KMS-11 (cell line): ENCODE measurements around the gene XRCC5.

Experiments used
- H2AFZ ChIP-seq: fragments of 200-600 bp; sonication (generic); 2 replicates; pipeline ENCODE4 v1.6.1; 2016; ENCODE audit warnings: antibody characterized with exemption, mixed run types, low read depth
- H3K27ac ChIP-seq: fragments of 200-600 bp; sonication (generic); 2 replicates; pipeline ENCODE4 v1.6.1; 2016; ENCODE audit warnings: mild to moderate bottlenecking, mixed run types
- H3K27me3 ChIP-seq: fragments of 200-600 bp; sonication (generic); 2 replicates; pipeline ENCODE4 v1.6.1; 2017; ENCODE audit warnings: mild to moderate bottlenecking, low read depth, mixed run types, moderate library complexity; ENCODE audit not compliant: insufficient read depth
- H3K36me3 ChIP-seq: fragments of 200-600 bp; sonication (generic); 2 replicates; pipeline ENCODE4 v1.6.1; 2017; ENCODE audit warnings: mild to moderate bottlenecking, mixed run types; ENCODE audit not compliant: insufficient read depth
- H3K4me1 ChIP-seq: fragments of 200-600 bp; sonication (generic); 2 replicates; pipeline ENCODE4 v1.6.1; 2016; ENCODE audit warnings: mild to moderate bottlenecking, low read depth, mixed run types; ENCODE audit not compliant: poor library complexity, severe bottlenecking
- H3K4me2 ChIP-seq: fragments of 200-600 bp; sonication (generic); 2 replicates; pipeline ENCODE4 v1.7.0; 2016; ENCODE audit warnings: mild to moderate bottlenecking, mixed run types
- H3K4me3 ChIP-seq: fragments of 200-600 bp; sonication (generic); IDR thresholded peaks from 2 replicates; pipeline ENCODE4 v1.6.1; 2017; ENCODE audit warnings: low read depth, low read length, mixed read lengths; ENCODE audit not compliant: insufficient read depth
- H3K79me2 ChIP-seq: fragments of 200-600 bp; sonication (generic); 2 replicates; pipeline ENCODE4 v1.6.1; 2016; ENCODE audit warnings: low read depth, mixed run types; ENCODE audit not compliant: insufficient read depth
- H3K9ac ChIP-seq: fragments of 200-600 bp; sonication (generic); 2 replicates; pipeline ENCODE4 v1.6.1; 2016; ENCODE audit warnings: mild to moderate bottlenecking, mixed run types
- H4K20me1 ChIP-seq: fragments of 200-600 bp; sonication (generic); 2 replicates; pipeline ENCODE4 v1.6.1; 2016; ENCODE audit warnings: mild to moderate bottlenecking, mixed run types; ENCODE audit not compliant: insufficient read depth
- TF ChIP-seq, protein P1 (sequence below): fragments of 200-600 bp; sonication (generic); conservative IDR thresholded peaks from 2 replicates; pipeline ENCODE4 v1.6.1; 2017; ENCODE audit warnings: low read depth, mild to moderate bottlenecking, antibody characterized with exemption, low read length, moderate library complexity, mixed read lengths

The XRCC5 gene

DNA sequence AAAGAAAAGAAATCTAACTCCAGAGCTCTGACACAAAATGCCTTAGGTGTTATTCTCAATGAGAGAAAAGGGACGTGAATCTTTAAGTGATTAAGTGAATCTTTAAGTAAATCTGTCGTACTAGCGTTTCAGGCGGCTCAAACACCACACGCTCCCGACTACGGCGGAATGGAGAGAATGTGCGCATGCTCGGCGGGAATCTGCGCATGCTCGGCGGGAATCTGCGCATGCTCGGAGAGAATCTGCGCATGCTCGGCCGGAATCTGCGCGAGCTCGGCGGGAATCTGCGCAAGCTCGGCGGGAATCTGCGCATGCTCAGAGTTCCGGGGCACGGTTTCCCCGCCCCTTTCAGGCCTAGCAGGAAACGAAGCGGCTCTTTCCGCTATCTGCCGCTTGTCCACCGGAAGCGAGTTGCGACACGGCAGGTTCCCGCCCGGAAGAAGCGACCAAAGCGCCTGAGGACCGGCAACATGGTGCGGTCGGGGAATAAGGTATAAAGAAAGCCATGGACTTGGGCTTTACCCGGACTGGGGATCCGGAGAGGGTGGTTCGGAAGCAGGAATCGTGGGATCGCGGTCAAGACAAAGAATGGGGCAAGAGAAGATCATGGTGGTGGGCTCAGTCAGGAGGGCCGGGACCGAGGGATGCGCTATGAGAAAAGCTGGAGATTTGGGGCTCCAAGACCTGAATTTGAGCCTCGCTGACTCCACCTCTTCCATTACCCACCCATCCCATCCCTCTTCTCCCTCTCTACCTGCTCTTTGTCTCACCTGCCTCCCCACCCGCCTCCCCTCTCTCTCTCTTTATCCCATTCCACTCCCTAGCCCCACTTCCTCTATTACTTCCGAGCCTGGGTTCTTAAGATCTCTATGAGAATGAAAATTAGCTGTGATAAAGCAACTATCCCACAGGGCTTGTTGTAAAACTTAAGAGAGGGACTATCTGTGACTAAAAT, at the start of gene XRCC5:
TSS of gene XRCC5 (plus strand) at position 382 of the 955 bp plus-strand sequence. CDS start at position 471, 89 bp downstream.
- no peak within 1 kb of the TSS for H3K4me3 ChIP-seq
- peak within 1 kb of the TSS; percentile 97 for H3K4me2 ChIP-seq
- H3K9ac ChIP-seq, result peak within 1 kb of the TSS; percentile 69
- H4K20me1 ChIP-seq, result no peaks in the 10 kb centered on the region
- H3K27ac ChIP-seq, result peak within 1 kb of the TSS; percentile 72
- no peaks in the 10 kb centered on the region; the same call in 1 of the 2 replicates for H3K36me3 ChIP-seq
- H3K4me1 ChIP-seq, result peaks cover 46% of the 10 kb centered on the region
- TF ChIP-seq, protein P1, sequence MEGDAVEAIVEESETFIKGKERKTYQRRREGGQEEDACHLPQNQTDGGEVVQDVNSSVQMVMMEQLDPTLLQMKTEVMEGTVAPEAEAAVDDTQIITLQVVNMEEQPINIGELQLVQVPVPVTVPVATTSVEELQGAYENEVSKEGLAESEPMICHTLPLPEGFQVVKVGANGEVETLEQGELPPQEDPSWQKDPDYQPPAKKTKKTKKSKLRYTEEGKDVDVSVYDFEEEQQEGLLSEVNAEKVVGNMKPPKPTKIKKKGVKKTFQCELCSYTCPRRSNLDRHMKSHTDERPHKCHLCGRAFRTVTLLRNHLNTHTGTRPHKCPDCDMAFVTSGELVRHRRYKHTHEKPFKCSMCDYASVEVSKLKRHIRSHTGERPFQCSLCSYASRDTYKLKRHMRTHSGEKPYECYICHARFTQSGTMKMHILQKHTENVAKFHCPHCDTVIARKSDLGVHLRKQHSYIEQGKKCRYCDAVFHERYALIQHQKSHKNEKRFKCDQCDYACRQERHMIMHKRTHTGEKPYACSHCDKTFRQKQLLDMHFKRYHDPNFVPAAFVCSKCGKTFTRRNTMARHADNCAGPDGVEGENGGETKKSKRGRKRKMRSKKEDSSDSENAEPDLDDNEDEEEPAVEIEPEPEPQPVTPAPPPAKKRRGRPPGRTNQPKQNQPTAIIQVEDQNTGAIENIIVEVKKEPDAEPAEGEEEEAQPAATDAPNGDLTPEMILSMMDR, result no peak
- no peaks in the 10 kb centered on the region for H3K27me3 ChIP-seq
- peaks cover 34% of the 10 kb centered on the region for H3K79me2 ChIP-seq
- peak within 1 kb of the TSS; percentile 17; the same call in 1 of the 2 replicates for H2AFZ ChIP-seq

DNA sequence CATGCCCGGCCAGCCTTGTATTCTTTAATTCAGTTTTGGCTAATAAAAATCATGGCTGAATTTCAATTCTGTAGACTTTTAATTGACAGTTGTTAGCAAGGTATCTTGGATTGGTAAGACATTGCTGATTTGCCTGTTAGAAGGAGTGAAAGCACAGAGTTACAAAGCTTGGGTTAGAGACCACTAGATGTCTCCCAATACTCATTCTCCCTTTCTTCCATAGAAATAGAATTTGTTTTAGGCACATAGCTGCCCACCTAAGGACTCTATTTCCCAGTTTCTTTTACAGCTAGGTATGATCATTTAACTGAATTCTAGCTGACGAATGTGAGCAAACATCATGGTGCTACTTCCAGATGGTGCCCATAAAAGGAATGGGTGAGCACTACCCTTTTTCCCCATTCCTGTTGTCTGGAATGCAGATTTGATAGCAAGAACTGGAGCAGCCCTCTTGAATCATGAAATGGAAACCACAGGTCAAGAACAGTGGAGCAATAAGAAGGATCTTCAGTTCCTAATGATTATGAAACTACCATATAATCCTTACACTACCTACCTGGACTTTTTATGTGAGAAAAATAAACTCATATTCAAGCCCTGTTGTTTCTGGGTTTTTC, 45.0 kb upstream of the XRCC5 start:
- Histone ChIP-seq H3K36me3 (no peaks in the 10 kb centered on the region), H3K27ac (no peak overlapping the region), H3K9ac (no peak overlapping the region), H3K4me3 (no peak overlapping the region), H3K4me1 (peaks cover 8% of the 10 kb centered on the region), H4K20me1 (no peaks in the 10 kb centered on the region), H3K27me3 (no peaks in the 10 kb centered on the region), H3K79me2 (no peaks in the 10 kb centered on the region), H3K4me2 (no peak overlapping the region), H2AFZ (no peak overlapping the region)
- TF ChIP-seq, protein P1, result no peak

DNA sequence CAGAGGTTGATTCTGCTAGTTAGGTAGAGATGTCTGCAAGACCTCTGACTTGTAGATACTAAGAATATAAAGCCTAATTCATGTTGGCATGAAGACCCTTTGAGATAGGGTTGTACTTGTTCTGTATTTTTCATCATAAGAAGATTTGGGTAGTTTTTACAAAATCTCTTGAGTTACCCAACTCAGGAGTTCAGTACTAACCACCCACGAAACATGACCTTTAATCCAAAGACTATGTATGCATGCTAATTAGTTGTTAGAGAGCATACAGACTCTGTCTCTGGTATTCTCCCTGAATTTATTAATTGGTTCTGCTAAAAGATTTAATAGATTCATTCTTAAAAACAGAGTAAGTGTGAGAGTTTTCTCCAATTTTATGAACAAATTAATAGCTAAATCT, 44.5 kb upstream of the XRCC5 start:
- H3K36me3 ChIP-seq, result no peaks in the 10 kb centered on the region
- peaks cover 6% of the 10 kb centered on the region for H3K4me1 ChIP-seq
- TF ChIP-seq, protein P1, result no peak
- H3K4me2 ChIP-seq, result no peak overlapping the region
- H4K20me1 ChIP-seq, result no peaks in the 10 kb centered on the region
- no peak overlapping the region for H3K9ac ChIP-seq
- H3K79me2 ChIP-seq, result no peaks in the 10 kb centered on the region
- no peaks in the 10 kb centered on the region for H3K27me3 ChIP-seq
- no peak overlapping the region for H3K27ac ChIP-seq
- no peak overlapping the region for H3K4me3 ChIP-seq
- no peak overlapping the region for H2AFZ ChIP-seq

DNA sequence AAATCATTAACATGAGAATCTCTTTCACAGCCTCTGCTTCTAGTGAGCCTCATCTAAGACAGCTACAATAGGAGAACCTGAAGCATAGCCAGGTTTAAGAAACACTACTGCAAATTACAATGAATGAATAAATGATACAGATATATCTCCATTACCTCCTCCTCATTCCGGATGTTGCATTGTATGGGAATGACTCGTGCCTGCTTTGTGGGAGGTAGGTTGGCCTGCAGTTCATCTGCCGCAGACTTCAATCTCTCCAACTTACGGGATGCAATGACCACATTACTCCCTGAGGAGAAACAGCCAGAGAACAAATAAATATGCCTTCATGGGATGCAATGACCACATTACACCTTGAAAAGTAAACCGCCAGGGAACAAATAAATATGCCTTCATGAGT, 42.9 kb upstream of the XRCC5 start:
- TF ChIP-seq, protein P1, result no peak
- Histone ChIP-seq H3K4me3 (no peak overlapping the region), H3K27ac (no peak overlapping the region), H4K20me1 (no peaks in the 10 kb centered on the region), H2AFZ (no peak overlapping the region), H3K4me1 (peaks cover 5% of the 10 kb centered on the region), H3K9ac (no peak overlapping the region), H3K36me3 (no peaks in the 10 kb centered on the region), H3K4me2 (no peak overlapping the region), H3K27me3 (no peaks in the 10 kb centered on the region), H3K79me2 (no peaks in the 10 kb centered on the region)
